ENCODE results near the gene MUC2. TPM values are rescaled to one million over a fixed set of nuclear protein-coding genes. Genes with fewer than 3 reads are reported as not detected.

The MUC2 gene
- total RNA-seq (1 to 10 TPM in 3 of 4 donors, not detected in 1; 2.5 to 8.0 (median 2.9) TPM), polyA plus RNA-seq (100 to 1,000 TPM in 1 of 3 donors, 10 to 100 TPM in 2; 22.8 to 248 (median 40.2) TPM)

DNA sequence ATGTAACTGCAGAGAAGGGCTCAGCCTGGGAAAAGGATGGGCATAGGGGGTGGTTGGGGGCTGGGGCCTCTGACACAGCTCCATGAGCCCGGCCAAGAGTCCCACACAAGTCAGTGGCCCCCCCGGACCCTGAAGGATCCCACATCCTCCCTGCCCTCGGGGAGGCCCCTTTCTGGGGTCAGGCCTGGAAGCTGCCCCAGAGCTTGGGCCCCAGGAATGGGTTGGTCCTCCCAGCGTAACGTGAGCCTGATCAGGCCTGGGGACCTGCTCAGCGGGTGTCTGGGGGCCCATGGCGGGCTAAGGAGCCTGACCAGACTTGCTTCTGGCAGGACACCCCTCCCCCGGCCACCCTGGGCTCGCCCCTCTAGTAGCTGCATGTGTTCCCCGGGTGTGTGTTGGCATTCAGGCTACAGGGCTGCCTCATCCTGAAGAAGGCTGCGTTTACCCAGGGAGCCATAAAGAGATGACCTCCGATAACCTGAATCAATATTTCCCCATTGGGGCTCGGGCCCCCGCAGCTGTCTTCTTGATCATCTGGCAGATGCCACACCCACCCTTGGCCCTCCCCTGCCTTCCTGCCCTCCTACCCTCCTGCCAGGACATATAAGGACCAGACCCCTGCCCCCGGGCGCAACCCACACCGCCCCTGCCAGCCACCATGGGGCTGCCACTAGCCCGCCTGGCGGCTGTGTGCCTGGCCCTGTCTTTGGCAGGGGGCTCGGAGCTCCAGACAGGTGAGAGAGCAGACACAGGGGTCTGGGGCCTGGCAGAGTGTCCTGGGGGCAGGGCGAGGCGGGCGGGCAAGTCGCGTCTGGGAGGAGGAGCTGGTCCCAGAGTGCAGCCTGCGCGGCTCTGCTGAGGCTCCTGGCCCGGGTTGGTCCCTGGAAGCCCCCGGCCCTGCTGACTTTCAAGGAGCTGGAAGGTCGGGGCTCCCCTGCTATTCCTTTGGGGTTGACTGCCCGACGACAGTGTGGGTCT lies at the start of gene MUC2:
TSS of gene MUC2 (plus strand) at position 631 of the 978 bp plus-strand sequence.
- H3K4me1 ChIP-seq = no peaks in the 10 kb centered on the region
- TF ChIP-seq, protein P1, sequence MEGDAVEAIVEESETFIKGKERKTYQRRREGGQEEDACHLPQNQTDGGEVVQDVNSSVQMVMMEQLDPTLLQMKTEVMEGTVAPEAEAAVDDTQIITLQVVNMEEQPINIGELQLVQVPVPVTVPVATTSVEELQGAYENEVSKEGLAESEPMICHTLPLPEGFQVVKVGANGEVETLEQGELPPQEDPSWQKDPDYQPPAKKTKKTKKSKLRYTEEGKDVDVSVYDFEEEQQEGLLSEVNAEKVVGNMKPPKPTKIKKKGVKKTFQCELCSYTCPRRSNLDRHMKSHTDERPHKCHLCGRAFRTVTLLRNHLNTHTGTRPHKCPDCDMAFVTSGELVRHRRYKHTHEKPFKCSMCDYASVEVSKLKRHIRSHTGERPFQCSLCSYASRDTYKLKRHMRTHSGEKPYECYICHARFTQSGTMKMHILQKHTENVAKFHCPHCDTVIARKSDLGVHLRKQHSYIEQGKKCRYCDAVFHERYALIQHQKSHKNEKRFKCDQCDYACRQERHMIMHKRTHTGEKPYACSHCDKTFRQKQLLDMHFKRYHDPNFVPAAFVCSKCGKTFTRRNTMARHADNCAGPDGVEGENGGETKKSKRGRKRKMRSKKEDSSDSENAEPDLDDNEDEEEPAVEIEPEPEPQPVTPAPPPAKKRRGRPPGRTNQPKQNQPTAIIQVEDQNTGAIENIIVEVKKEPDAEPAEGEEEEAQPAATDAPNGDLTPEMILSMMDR (IDR thresholded peaks at IDR 0.05) = no peak
- TF ChIP-seq POLR2A (IDR thresholded peaks at IDR 0.05) = no peak
- no peak for TF ChIP-seq EP300 (IDR thresholded peaks at IDR 0.05)
- no peak for TF ChIP-seq POLR2AphosphoS5 (IDR thresholded peaks at IDR 0.05)
- no peaks in the 10 kb centered on the region for H3K36me3 ChIP-seq
- peaks cover 0 to 49% (median 4%) of the 10 kb centered on the region in 3 donors for H3K27me3 ChIP-seq
- 52 to 73% methylated on average over 32 of the region's 32 CpGs for WGBS, 2 donors
- peak; percentile 64 for DNase-seq
- H3K27ac ChIP-seq = no peak within 1 kb of the TSS
- H3K9me3 ChIP-seq = no peaks in the 10 kb centered on the region
- no peak within 1 kb of the TSS for H3K4me3 ChIP-seq
- intact Hi-C loops (cut with DNase I) = no loop called here

DNA sequence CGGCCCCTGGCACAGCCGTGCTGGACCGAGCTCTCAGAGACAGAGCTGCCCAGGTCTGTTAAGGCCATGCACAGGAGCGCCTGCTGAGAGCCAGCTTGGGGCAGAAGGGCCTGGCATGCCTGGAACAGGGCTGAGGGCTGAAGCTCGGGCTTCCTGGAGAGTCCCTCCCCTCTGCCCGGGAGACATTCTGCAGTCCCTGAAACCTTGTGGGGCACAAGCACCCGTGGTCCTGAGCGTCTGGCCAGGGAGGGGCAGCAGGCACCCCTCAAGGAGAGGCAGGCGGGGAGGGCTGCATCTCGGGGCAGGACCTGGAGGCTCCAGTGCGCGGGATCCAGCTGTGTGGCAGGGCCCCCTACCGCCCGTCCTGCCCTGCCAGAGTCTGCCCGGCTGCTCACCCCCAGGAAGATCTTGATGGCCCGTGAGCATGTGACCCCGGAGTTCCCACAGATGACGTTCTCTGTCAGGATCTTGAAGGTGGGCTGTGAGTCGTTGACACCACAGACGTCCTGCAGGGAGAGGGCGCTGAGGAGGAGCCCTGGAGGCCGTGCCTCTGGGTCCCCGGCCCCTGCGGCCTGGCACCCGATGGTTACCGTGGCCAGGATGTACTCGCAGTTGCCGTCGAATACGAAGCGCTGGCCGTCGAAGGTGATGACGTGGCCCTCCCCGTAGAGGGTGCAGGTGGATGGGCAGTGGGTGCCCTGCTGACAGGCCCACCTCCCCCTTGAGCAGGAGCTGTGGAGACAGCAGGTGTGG lies 49.1 kb upstream of the MUC2 start:
- intact Hi-C loops (cut with DNase I) = no loop called here
- WGBS, 2 donors = 52 to 80% methylated on average over 35 of the region's 35 CpGs
- Histone ChIP-seq H3K9me3 (no peaks in the 10 kb centered on the region), H3K27ac (no peak overlapping the region), H3K36me3 (no peaks in the 10 kb centered on the region), H3K4me1 (no peaks in the 10 kb centered on the region), H3K27me3 (no peaks in the 10 kb centered on the region), H3K4me3 (no peak overlapping the region)
- TF ChIP-seq, protein P1 (IDR thresholded peaks at IDR 0.05) = no peak
- no peak for TF ChIP-seq POLR2A (IDR thresholded peaks at IDR 0.05)
- TF ChIP-seq POLR2AphosphoS5 (IDR thresholded peaks at IDR 0.05) = no peak
- no peak for TF ChIP-seq EP300 (IDR thresholded peaks at IDR 0.05)
- no peak for DNase-seq

DNA sequence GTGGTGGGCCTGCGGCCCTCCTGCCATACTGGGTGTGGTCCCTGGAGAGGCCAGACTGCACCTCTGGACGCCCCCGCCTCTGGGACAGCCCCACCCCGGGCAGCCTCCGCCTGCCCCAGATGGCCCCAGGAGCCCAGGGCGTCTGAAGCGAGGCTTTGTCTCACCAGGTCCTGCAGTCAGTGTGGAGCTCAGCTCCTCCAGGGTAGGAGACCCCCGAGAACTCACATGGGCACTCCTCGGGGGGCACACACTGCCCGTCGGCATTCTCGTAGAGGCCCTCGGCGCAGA lies 48.6 kb upstream of the MUC2 start:
- Histone ChIP-seq H3K4me3 (no peak overlapping the region), H3K36me3 (no peaks in the 10 kb centered on the region), H3K27me3 (no peaks in the 10 kb centered on the region), H3K27ac (no peak overlapping the region), H3K4me1 (no peaks in the 10 kb centered on the region), H3K9me3 (no peaks in the 10 kb centered on the region)
- TF ChIP-seq, protein P1 (IDR thresholded peaks at IDR 0.05) = no peak
- no peak for TF ChIP-seq EP300 (IDR thresholded peaks at IDR 0.05)
- TF ChIP-seq POLR2AphosphoS5 (IDR thresholded peaks at IDR 0.05) = no peak
- no peak for TF ChIP-seq POLR2A (IDR thresholded peaks at IDR 0.05)
- intact Hi-C loops (cut with DNase I) = no loop called here
- no peak for DNase-seq
- WGBS, 2 donors = 68 to 83% methylated on average over 14 of the region's 14 CpGs

DNA sequence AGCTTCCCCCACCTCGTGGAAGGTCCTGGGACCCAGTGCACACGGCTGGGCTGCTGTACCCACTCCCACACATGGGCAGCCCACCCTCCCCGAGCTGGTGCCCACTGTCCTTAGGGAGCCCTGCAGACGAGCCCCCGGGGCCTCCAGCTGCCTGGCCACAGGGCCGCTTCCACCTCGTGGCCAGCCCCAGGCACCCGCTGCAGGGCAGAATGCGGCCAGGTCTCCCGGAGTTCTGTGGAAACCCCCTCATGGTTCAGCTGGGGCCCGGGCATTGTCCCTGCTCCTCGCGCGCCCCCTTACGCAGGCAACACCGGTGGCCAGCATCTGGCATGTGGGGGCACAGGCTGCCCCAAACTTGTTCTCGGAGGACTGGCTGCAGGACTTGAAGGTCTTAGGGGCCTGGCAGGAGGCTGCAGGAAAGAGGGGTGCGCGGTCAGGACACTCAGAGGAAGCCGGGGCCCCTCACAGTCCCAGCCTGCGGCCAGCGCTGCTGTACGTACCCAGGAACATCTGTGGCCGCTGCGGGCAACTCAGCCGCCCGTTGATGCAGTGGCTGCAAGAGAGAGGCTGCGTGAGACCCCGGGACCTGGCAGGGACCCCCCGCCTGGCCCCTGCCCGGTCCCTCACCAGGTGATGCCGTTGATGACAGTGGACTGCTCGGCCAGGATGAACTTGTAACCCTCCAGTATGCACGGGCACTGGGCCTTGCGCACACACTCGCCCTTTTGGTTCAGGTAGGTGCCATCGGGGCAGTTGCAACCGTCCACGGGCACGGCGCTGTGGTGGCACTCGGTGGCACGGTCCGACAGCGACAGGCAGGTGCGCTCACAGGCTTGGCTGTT lies 47.8 kb upstream of the MUC2 start:
- Histone ChIP-seq H3K36me3 (no peaks in the 10 kb centered on the region), H3K27ac (no peak overlapping the region), H3K27me3 (no peaks in the 10 kb centered on the region), H3K4me1 (no peaks in the 10 kb centered on the region), H3K9me3 (no peaks in the 10 kb centered on the region), H3K4me3 (no peak overlapping the region)
- TF ChIP-seq, protein P1 (IDR thresholded peaks at IDR 0.05) = no peak
- TF ChIP-seq POLR2A (IDR thresholded peaks at IDR 0.05) = no peak
- WGBS, 2 donors = 79 to 88% methylated on average over 46 of the region's 46 CpGs
- intact Hi-C loops (cut with DNase I) = no loop called here
- no peak for DNase-seq

Measured in sigmoid colon (tissue), 7 donors.